ENCODE results near the gene COL16A1. TPM values are rescaled to one million over a fixed set of nuclear protein-coding genes. Genes with fewer than 3 reads are reported as not detected.

Gene COL16A1
- total RNA-seq, 1 donor from 2014 or later = 4.1 TPM

- DNase-seq (ENCODE audit: low spot score in 2 of 2) = no peak
- no peak for FAIRE-seq
These were observed 14.0 kb downstream of the COL16A1 start for GRCh38 chr1:31689854-31690253.

DNA sequence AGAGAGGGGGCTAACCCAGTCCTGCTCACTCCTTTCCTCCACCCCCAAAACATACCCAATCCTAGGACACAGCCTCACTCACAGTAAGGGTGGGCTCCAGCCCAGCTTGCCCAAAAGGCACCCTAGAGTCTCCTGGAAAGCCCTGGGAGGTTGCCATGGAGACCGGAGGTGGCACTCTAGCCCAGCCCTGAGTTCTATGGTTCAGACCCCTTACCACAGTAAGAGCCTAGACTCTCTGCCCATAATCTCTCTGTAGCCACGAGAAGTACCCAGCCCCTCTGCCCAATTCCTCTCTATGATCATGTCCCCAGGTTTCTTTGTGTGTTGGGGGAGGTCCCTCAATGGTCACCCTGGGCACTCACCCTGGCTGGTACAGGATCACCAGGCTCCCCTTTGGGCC lies 14.4 kb downstream of the COL16A1 start:
- no peak for FAIRE-seq
- DNase-seq (ENCODE audit: low spot score in 2 of 2) = no peak

GRCh38 chr1:31688233-31688918 lies 15.4 kb downstream of the COL16A1 start:
- DNase-seq (ENCODE audit: low spot score in 2 of 2) = no peak
- no peak for FAIRE-seq

GRCh38 chr1:31687601-31688000 lies 16.2 kb downstream of the COL16A1 start:
- DNase-seq (ENCODE audit: low spot score in 2 of 2) = no peak
- no peak for FAIRE-seq

GRCh38 chr1:31685795-31686194 lies 18.0 kb downstream of the COL16A1 start:
- FAIRE-seq (no peak), DNase-seq (ENCODE audit: low spot score in 2 of 2) (no peak)

DNA sequence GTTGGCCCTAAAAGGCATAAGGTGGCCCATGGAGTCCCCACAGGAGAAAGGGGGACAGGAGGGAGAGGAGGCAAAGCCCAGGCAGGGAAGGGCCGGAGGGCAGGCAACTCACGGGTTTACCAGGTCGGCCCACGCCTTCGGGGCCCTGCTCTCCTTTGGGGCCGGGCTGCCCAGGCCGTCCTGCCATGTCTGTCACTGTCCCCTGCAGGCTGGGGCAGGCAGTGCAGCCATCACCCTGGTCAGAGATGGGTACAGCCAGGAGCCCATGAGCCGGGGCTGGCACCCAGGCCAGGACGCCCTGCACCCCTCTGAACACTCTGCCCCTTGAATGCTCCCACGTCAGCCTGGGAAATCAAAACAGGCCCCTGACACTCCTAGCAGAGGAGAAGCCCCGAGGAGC lies 19.8 kb downstream of the COL16A1 start:
- FAIRE-seq = no peak

DNA sequence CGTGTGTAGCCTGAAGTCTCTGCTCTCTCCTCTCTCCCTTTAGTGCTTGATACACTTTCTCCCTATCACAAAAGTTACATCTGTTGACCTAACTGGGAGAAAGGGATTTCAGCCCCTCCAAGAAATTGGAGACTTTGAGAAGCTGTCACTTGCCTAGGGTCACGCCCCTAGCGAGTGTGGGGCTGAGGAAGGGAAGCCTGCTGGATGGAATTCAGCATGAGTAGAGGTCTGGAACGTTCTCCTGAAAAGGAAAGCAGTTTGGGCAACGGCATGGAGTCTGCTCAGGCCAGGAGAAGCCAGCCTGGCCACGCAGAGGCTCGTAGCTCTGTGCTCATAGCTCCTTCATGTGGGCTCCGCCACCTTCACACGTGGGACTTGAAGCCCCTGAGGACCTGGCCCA lies 22.4 kb downstream of the COL16A1 start:
- FAIRE-seq = no peak
- no peak for DNase-seq (ENCODE audit: low spot score in 2 of 2)

More for the DNA sequence above, 19.8 kb downstream of the COL16A1 start:
- no peak for DNase-seq (ENCODE audit: low spot score in 2 of 2)

- no peak for DNase-seq (ENCODE audit: low spot score in 2 of 2)
These were observed 24.1 kb downstream of the COL16A1 start for GRCh38 chr1:31679676-31680230.

GRCh38 chr1:31679091-31679490 lies 24.7 kb downstream of the COL16A1 start:
- DNase-seq (ENCODE audit: low spot score in 2 of 2) = no peak
- FAIRE-seq = no peak

More at GRCh38 chr1:31679676-31680230, 24.1 kb downstream of the COL16A1 start:
- no peak for FAIRE-seq

GRCh38 chr1:31678681-31679080 lies 25.1 kb downstream of the COL16A1 start:
- no peak for DNase-seq (ENCODE audit: low spot score in 2 of 2)
- FAIRE-seq = no peak

DNA sequence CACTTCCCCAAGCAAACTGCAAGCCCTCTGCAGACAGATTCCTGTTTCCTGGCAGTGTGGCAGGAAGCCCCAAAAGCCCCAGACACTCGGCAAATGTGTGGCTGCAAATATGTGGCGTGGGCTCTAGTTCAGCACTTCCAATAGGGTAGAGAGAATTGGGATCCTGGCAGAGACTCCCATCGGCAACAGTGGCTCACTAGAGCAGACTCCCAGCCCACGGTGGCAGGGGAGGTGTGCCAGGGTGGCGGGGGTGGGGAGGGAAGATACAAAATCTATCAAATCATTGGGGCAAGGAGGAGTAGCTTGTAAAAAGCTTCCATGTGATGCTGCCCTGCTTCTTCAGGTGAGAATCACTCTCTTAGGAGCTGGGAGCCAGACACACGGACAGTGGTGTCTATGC lies 25.9 kb downstream of the COL16A1 start:
- FAIRE-seq (no peak), DNase-seq (ENCODE audit: low spot score in 2 of 2) (no peak)

DNA sequence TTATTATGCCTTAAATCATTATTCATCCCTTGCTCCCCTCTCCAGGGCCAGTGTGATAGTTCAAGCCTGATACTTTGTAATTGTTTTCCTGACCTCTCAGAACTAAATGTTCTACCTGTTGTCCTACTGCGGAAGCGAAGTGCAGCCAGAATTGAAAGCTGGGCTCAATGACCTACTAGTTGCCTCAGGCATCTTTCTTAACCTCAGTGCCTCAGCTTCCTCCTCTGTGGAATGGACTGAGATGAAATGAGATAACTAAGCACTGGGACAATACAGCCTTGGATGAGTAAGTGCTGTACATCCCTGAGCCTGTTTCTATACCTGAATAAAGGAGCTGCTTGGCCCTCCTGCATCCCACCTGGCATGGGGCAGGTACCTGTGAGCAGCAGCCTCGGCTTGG lies 26.4 kb downstream of the COL16A1 start:
- FAIRE-seq = no peak
- DNase-seq (ENCODE audit: low spot score in 2 of 2) = no peak

DNA sequence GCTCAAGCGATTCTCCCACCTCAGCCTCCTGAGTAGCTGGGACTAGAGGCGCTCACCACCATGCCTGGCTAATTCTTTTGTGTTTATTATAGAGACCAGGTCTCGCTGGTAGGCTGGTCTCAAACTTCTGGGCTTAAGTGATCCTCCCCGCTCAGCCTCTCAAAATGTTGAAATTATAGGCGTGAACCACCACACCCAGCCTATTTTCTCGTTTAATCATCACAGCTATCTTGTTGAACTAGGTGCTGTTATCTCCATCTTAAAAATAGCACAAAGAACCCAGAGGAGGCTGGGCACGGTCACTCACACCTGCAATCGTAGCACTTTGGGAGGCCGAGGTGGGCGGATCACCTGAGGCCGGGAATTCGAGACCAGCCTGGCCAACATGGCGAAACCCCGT lies 28.1 kb downstream of the COL16A1 start:
- no peak for DNase-seq (ENCODE audit: low spot score in 2 of 2)
- FAIRE-seq = no peak

- no peak for DNase-seq (ENCODE audit: low spot score in 2 of 2)
- FAIRE-seq = no peak
These were observed 28.7 kb downstream of the COL16A1 start for GRCh38 chr1:31675161-31675560.

- DNase-seq (ENCODE audit: low spot score in 2 of 2) = no peak
- FAIRE-seq = no peak
These were observed 29.2 kb downstream of the COL16A1 start for GRCh38 chr1:31674626-31675025.

GRCh38 chr1:31673433-31673832 lies 30.4 kb downstream of the COL16A1 start:
- DNase-seq (ENCODE audit: low spot score in 2 of 2) = no peak
- no peak for FAIRE-seq

GRCh38 chr1:31672986-31673385 lies 30.8 kb downstream of the COL16A1 start:
- DNase-seq (ENCODE audit: low spot score in 2 of 2) (peak in 1 of 2 donors; percentile 42), FAIRE-seq (no peak)

DNA sequence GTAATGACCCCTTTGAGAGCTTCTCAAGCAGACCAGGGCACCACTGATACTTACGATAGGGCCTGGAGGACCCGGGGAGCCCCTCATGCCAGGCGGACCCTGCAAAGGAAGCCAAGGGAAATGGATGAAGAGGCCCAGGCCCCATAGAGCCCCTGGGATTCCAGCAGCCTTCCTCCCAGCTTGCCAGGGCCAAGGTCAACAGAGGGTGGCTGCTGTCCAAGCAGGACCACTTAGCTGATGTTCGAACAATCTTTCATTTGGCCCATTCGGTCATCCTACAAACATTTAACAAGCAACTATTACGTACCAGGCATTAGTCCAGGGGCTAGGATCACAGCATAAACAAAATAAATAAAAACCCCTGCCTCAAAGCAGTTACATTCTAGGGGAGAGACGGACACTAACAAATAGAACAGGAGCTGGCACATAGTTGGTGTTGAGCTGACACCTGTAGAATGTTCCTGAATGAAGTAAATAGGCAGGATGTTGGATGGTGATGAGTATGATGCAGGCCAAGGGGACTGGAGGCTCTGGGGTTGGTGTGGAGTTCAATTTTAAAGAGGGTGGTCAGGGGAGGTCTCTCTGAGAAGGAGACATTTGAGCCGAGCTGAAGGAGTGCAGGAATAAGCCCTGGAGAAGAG lies 32.1 kb downstream of the COL16A1 start:
- FAIRE-seq (no peak), DNase-seq (ENCODE audit: low spot score in 2 of 2) (no peak)

DNA sequence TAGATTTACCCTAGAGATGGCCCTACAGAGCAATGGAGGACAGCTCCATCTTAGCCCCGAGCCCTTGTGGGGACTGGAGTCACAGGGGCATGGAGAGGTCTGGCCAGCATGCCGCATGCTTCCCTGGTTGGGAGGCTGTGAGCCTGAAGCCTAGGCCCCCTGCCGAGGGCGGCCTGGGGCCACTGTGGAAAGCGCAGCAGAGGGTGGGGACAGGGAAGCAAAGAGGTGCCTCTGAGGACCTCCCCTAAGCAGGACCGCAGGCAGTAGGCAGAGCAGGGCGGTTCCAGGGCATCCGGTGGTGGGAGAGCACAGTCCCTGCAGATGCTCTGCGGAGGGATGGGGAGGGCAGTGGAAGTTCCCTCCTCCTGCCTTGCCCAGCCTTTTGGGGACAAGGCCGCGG lies 32.7 kb downstream of the COL16A1 start:
- DNase-seq (ENCODE audit: low spot score in 2 of 2) (no peak), FAIRE-seq (no peak)

DNA sequence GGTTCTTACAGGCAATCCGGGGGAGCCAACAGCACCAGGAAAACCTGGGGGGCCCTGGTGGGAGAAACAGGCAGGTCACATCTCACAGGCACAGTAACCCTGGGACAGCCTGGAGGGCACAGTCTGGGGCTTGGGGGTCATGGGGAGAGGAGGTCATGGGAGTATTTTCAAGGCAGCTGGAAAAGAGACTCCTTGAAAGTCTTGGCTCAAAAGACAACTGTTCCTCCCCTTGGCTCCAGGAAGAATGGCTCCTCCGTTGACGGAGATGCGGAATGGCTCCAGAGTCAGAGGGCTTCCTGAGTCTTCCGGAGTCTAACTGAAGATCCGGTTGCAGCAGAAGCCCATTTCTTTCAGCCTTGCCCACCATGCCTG lies 33.2 kb downstream of the COL16A1 start:
- FAIRE-seq (no peak), DNase-seq (ENCODE audit: low spot score in 2 of 2) (no peak)

DNA sequence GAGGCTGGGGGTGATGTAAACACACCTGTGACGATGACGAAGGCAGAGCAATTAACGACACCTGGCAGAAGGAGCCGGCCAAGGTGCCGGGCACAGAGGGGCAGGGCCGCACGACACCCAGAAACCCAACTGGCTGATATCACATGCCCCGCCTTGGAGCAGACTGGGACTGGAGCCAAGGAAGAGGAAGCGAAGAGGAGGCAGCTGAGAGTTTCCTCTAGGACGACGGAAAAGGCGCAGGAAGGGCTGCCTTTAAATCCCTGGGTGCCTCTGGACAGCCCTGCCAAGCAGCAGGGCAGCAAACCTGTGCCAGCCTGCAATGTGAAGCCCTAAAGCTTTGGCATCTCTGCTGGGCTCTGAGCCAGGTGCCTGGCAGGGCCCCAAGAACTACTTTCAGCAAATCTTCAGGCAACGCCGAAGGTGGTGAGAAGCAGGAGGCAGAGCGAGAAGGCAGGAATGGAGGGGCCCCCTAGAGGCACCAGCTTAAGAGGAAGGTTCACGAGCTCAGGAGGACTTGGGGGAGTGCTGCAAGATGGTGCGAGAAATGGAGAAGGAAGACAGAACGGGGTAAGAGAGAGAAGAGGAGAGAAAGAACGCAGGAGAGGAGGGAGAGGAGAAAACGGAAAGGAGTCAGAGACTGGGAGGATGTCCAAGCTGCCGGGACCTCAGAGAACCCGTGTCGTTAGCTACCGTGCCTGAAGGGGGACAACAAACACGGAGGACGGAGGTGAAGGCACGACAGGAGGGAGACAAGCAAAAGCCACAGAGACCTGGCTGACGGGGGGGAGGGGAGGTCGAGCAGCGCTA lies 33.8 kb downstream of the COL16A1 start:
- peak; percentile 42 to 62 for DNase-seq (ENCODE audit: low spot score in 2 of 2)
- FAIRE-seq = no peak
